HG02678 (cell line): ENCODE measurements around the gene PPP1R14C.
"Not testable (repeated sequence)": the region's sequence is repeated elsewhere in the genome, so short reads cannot be mapped to it uniquely, and the experiment has no call there.

ENCODE experiments used
- ATAC-seq: cut with Tn5 transposase; IDR thresholded peaks from one replicate; pipeline ENCODE4 v1.9.1; 2021; ENCODE audit warnings: mild to moderate bottlenecking, moderate library complexity; ENCODE audit not compliant: unreplicated experiment

PPP1R14C gene

GRCh38 chr6:150165020-150165702 lies 22.3 kb downstream of the PPP1R14C start:
- no peak for ATAC-seq

- ATAC-seq: no peak
Observed at GRCh38 chr6:150167479-150167873, 24.6 kb downstream of the PPP1R14C start.

- no peak for ATAC-seq
Observed at GRCh38 chr6:150169181-150169580, 26.3 kb downstream of the PPP1R14C start.

- ATAC-seq: no peak
Observed at GRCh38 chr6:150169609-150170008, 26.8 kb downstream of the PPP1R14C start.

- ATAC-seq: no peak
Observed at GRCh38 chr6:150172929-150173328, 30.1 kb downstream of the PPP1R14C start.

GRCh38 chr6:150175586-150176151 lies 32.8 kb downstream of the PPP1R14C start:
- ATAC-seq: no peak

- ATAC-seq: no peak
Observed at GRCh38 chr6:150176152-150176551, 33.3 kb downstream of the PPP1R14C start.

- no peak for ATAC-seq
Observed at GRCh38 chr6:150176659-150177058, 33.8 kb downstream of the PPP1R14C start.

GRCh38 chr6:150177259-150177951 lies 34.6 kb downstream of the PPP1R14C start:
- ATAC-seq: no peak

- ATAC-seq: no peak
Observed at GRCh38 chr6:150177952-150178520, 35.2 kb downstream of the PPP1R14C start.

GRCh38 chr6:150179030-150179429 lies 36.2 kb downstream of the PPP1R14C start:
- no peak for ATAC-seq

GRCh38 chr6:150179907-150180424 lies 37.1 kb downstream of the PPP1R14C start:
- ATAC-seq: not testable (repeated sequence)

- ATAC-seq: no peak
Observed at GRCh38 chr6:150180517-150180916, 37.7 kb downstream of the PPP1R14C start.

GRCh38 chr6:150182460-150183078 lies 39.7 kb downstream of the PPP1R14C start:
- ATAC-seq: no peak

GRCh38 chr6:150183105-150183504 lies 40.3 kb downstream of the PPP1R14C start:
- ATAC-seq: no peak

- ATAC-seq: no peak
Observed at GRCh38 chr6:150183966-150184365, 41.1 kb downstream of the PPP1R14C start.

- no peak for ATAC-seq
Observed at GRCh38 chr6:150184850-150185731, 42.2 kb downstream of the PPP1R14C start.

GRCh38 chr6:150185732-150186117 lies 42.9 kb downstream of the PPP1R14C start:
- ATAC-seq: no peak

- no peak for ATAC-seq
Observed at GRCh38 chr6:150186129-150186898, 43.5 kb downstream of the PPP1R14C start.
